Measurements from ENCODE around the gene SSX2IP.
"Not testable (repeated sequence)": the region's sequence is repeated elsewhere in the genome, so short reads cannot be mapped to it uniquely, and the experiment has no call there.

Gene SSX2IP

GRCh38 chr1:84690397-84691121 is at the start of gene SSX2IP:
Gene SSX2IP, minus strand, starts transcription at chr1:84690461. Its CDS starts 19,242 bp downstream, at chr1:84671219.
- peak; percentile 93 for DNase-seq

- DNase-seq = no peak
These were observed 48.0 kb upstream of the SSX2IP start for GRCh38 chr1:84738237-84738636.

GRCh38 chr1:84737590-84737989 is 47.3 kb upstream of the SSX2IP start:
- DNase-seq = no peak

- no peak for DNase-seq
These were observed 46.7 kb upstream of the SSX2IP start for GRCh38 chr1:84736944-84737343.

- DNase-seq = no peak
These were observed 46.2 kb upstream of the SSX2IP start for GRCh38 chr1:84736445-84736844.

- no peak for DNase-seq
These were observed 45.2 kb upstream of the SSX2IP start for GRCh38 chr1:84735483-84735882.

GRCh38 chr1:84732520-84732919 is 42.3 kb upstream of the SSX2IP start:
- no peak for DNase-seq

- DNase-seq = no peak
These were observed 41.3 kb upstream of the SSX2IP start for GRCh38 chr1:84731519-84731918.

- not testable (repeated sequence) for DNase-seq
These were observed 37.5 kb upstream of the SSX2IP start for GRCh38 chr1:84727711-84728110.

GRCh38 chr1:84726593-84727499 is 36.6 kb upstream of the SSX2IP start:
- DNase-seq = no peak

GRCh38 chr1:84724128-84724860 is 34.0 kb upstream of the SSX2IP start:
- no peak for DNase-seq

- no peak for DNase-seq
These were observed 32.5 kb upstream of the SSX2IP start for GRCh38 chr1:84722794-84723193.

- DNase-seq = not testable (repeated sequence)
These were observed 31.6 kb upstream of the SSX2IP start for GRCh38 chr1:84721872-84722271.

- no peak for DNase-seq
These were observed 30.9 kb upstream of the SSX2IP start for GRCh38 chr1:84721152-84721551.

GRCh38 chr1:84720221-84720780 is 30.0 kb upstream of the SSX2IP start:
- no peak for DNase-seq

GRCh38 chr1:84719543-84720217 is 29.4 kb upstream of the SSX2IP start:
- no peak for DNase-seq

GRCh38 chr1:84715342-84716019 is 25.2 kb upstream of the SSX2IP start:
- no peak for DNase-seq

GRCh38 chr1:84712276-84712874 is 22.1 kb upstream of the SSX2IP start:
- DNase-seq = no peak

- DNase-seq = no peak
These were observed 21.6 kb upstream of the SSX2IP start for GRCh38 chr1:84711869-84712268.

- DNase-seq = peak; percentile 62
These were observed 20.9 kb upstream of the SSX2IP start for GRCh38 chr1:84711121-84711520.

GRCh38 chr1:84709131-84709530 is 18.9 kb upstream of the SSX2IP start:
- DNase-seq = no peak

Measured in DMS 273 treated with DMSO at 0.1 percent for 48 hours (cell line).